Raji (cell line): Measurements from ENCODE around the gene RUNX1.

ENCODE experiments used
- POLR2A ChIP-seq: IDR thresholded peaks from 2 replicates; pipeline ENCODE4 v1.6.1; 2011; ENCODE audit warnings: low read depth, low read length, control low read depth; ENCODE audit not compliant: insufficient read depth

Gene RUNX1

DNA sequence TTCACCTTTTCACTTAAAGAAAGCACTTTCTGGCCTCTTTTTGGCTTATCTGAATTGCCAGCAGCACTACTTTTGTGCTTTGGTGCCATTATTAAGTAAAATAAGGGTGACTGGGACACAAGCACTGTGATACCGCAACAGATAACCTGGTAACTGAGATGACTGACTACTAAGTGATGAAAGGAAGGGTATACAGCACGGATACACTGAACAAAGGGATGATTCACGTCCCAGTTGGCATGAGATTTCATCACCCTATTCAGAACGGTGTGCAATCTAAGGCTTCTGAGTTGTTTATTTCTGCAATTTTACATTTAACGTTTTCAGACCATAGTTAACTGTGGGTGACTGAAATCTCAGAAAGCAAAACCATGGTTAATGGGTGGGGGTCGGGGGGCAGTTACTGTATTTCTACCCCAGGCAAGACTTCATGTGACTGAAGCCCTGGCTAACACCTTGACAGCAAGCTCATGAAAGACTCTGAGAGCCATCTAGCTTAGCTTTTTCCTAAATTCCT lies 277.5 kb downstream of the RUNX1 start:
- TF ChIP-seq POLR2A: no peak

DNA sequence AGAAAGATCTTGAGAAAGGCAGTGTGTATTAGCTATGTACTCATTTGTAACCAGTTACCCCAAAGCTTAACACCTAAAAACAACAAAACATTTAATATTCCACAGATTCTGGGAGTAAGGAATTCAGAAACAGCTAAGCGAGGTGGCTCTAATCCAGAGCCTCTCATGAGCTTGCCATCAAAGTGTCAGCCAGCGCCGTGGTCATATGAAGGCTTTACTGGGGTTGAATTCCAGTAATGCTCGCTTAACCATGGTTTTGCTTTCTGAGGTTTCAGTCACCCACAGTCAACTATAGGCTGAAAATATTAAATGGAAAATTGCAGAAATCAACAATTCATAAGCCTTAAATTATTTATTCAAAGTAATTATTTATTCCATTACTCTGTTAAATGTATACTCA lies 278.5 kb downstream of the RUNX1 start:
- TF ChIP-seq POLR2A: no peak

DNA sequence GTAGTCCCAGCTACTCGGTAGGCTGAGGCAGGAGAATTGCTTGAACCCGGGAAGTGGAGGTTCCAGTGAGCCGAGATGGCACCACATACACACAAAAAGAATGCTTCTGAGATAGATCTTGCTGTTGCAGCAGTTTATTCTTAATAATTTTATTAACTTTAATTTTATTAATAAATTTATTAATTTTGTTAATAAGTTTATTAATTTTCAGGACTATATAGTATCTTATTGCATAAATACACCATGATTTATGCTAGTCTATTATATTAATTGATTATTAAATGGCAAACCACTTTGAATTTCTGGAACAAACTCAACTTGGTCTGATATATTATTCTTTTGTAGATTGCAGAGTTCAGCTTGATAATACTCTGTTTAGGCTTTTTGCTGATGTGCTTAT lies 280.8 kb downstream of the RUNX1 start:
- TF ChIP-seq POLR2A: no peak

DNA sequence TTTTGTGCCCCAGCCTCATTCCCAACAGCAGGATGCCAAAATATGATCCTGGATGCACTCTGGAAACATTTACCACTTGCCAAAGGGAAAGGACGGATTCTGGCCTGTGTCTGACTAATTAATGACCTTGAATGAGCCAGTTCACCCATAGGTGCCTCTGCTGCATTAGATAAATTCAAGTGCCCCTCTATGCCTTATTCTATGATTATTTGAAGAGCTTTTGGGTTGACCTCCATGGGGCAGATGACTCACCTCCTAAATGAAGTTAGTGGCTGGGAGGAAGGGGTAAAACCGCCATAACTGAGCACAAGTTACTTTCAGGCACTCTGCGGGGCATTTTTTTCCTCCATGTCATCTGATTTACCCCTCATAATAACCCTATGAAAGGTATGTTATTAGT lies 282.2 kb downstream of the RUNX1 start:
- TF ChIP-seq POLR2A: no peak

DNA sequence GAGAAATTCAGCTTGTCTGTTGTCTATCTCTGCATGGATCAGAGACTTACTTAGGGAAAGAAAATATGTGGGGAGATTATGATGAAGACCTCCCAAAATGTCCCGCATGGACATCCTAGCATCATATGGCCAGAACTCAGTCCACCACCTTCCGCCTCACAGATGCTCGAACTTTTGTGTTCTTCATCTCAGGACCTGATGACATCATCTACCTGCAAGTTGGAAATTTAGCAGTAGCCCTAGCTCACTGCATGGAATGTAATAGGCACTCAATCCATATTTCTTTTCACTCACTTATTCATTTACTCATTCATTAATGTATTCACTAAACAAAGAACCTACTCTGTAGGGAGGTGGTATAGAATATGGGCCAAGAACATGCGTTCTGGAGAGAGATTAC lies 283.5 kb downstream of the RUNX1 start:
- TF ChIP-seq POLR2A: no peak

DNA sequence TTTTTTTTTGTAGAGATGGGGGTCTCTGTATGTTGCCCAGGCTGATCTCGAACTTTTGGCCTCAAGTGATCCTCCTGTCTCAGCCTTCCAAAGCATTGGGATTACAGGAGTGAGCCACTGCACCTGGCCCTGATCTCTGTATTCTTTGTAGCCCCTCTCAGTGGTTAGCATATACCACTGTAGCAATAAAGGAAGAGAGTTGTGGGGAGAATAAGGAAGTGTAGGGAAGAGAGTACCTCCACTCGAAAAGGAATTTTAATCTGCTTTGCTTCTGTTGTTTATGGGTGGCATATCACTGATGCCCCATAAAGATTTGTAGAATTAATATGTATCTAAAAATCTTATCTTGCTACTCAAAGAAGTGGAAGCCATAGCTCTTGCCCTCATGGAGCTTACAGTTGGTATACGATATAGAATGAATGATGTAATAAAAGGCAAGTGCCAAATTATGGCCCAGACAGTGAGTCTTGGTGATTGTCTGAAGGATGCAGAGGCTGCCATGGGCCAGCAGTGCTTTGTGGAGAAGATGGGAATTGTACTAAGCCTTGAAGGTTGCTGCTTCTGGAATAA lies 284.3 kb downstream of the RUNX1 start:
- TF ChIP-seq POLR2A: no peak

DNA sequence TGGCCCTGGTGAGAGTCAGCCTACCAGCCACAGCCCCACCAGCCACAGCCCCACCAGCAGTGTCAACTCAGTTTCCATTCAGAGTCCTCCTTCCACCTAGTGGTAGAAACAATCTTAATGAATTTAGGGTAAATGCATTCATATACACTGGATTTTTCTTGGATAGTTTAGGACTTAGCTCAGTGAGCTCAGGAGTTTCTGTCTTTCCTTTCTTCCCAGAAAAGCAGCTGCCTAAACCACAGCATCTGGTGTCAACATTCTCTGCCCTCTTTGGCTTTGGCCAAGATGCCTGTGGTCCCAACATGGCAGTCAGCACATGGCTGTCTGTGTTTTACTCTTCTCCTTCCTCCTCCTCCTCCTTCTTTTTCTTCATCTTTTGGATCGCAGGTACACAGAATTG lies 286.3 kb downstream of the RUNX1 start:
- no peak for TF ChIP-seq POLR2A

DNA sequence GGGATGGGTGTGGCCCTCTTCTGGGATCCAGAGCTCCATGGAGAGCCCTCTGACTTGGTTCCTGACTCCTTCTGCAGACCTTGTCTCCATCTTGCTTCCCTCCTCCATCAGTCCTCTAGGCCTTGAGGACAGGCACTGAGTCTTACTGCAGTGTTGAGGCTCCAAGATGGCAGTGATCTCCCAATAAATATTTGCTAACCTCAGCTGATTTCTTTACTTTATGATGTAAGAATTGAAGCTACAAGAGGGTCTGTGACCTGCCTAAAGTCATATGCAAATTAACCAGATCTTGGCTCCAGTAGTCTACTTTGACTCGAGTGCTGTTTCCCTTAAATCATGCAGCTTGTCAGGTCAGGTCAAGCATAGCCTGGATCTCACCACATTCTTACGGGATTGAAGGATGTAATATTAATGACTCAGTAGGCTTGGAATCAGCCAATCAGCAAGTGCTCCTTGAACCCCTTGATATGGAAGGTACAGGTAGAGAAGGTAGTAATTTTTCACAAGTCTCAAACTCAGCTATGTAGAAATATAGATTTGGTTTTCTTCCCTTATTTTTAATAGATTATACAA lies 287.3 kb downstream of the RUNX1 start:
- no peak for TF ChIP-seq POLR2A

DNA sequence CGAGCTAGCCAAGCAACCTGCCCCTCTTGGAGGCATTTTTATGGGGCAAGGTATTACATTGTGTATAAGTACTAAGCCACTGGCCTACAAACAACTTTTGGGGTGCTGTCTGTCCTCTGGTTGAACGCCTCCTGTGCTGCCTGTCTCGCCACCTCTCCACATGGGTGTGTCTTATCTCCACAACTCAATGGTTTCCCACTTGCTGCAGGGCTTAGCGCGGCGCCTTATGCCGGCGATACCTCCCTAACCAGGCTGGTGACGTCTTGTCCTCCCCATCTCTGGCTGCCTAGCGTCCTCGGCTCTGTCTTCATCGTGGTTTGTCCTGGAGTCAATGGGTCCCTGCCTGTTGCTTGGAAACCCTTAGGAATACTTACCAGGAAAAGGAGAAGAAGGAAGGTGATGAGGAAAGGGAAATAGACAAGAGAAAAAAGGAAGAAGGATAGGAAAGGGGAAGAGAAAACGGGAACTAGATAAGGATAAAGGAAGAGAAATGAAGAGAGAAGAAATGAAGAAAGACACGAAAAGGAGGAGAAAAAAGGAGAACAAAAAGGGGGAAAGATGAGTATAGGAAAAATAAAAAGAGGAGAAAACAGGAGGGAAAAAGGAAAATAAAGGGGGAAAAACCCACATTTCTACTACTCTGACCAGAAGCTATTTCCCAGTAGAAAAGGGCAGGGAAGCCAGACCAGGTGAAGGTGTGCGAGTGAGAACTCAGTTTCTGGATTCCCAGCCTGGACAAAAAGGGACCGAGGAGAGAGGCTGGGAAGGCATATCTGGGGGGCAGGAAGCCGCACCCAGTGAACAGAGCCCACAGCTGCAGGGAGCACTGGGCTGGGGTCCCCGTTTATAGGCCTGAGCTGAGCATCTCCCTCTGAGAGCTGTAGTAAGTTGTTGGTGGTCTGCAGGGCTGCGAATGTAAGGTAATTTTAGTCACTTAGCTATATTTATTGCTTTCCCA lies 294.1 kb downstream of the RUNX1 start:
- no peak for TF ChIP-seq POLR2A

DNA sequence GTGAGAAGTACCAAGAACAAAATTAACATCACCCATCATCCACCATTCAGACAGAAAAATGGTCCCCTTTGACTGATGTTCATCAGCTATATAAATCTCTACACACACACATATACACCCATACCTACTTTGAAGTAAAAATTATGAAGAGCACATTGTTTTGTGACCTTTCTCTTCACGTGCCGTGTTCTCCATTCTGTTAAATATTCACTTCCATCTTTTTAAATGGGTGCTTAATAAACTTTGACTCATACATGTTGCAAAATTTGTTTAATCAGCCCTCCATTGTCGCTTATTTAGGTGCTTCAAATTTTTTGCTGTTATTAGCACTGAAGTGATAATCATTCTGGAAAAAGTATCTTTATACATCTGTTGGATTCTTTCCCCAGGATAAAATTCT lies 300.2 kb downstream of the RUNX1 start:
- no peak for TF ChIP-seq POLR2A

DNA sequence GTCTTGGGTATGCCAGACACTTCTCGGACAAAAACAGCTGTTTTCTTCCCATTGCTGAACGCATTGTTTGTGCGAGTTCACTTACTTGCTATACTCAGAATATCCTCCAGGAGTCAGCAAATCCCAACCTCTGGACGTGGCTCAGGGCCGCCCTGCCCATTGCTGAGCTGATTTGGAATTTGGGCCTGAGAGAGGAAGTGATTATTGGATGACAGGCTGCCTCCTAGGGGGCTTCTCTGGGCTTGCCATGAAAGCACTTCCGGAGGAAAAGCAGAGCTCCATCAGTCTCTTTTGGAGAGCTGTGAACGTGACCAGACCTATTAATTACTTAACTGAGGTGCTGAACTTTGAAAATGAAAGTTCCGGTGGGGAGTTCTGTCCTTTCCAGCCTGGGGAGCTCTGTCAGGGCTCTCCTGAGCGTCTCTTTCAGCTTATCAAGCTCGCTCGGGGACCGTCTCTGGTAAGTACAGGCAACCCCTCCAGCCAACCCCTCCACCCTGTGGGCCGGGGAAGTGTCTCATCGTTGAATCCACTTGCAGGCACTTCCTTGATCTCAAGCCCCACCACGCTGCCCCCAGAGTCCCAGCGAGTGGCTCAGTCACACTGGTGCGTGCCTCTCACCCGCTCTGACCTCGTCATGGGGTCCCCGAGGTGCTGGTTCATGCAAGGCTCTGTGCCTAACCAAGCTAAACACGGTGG lies 303.4 kb downstream of the RUNX1 start:
- TF ChIP-seq POLR2A: no peak

DNA sequence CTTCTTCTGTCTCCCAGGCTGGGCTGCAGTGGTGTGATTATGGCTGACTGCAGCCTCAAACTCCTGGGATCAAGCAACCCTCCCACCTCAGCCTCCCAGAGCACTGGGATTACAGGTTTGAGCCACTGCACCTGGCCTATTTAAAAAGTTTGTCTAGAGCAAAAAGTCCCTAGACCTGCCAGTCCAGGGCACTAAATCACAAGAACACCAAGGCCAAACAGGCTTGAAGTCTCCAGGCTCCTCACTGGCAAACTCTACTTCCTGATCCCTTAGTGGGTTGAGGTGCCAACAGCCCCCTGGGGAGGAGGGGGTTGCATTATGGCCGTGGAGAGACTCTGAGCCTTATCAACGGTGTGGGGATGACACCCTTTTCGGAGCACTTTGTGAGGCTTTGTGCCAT lies 304.3 kb downstream of the RUNX1 start:
- TF ChIP-seq POLR2A: no peak

DNA sequence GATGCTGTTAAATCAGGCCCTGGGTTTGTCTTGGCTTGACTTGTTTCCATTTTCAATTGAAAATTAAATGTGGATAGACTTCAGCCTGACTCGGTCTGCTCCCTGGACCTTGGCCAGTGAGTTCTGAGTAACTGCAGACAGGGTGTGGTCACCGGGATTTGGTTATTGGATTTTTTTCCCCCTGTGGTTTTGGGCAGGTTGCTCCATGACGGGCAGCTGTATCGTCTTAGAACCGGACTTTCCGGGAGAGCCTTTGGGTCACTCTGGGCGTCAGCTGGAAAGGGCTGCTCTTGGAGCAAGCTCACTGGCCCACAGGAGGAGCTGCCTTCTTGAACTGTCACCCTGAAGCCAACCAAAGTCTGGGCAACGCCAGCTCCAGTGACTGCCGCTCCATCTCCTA lies 305.3 kb downstream of the RUNX1 start:
- no peak for TF ChIP-seq POLR2A

DNA sequence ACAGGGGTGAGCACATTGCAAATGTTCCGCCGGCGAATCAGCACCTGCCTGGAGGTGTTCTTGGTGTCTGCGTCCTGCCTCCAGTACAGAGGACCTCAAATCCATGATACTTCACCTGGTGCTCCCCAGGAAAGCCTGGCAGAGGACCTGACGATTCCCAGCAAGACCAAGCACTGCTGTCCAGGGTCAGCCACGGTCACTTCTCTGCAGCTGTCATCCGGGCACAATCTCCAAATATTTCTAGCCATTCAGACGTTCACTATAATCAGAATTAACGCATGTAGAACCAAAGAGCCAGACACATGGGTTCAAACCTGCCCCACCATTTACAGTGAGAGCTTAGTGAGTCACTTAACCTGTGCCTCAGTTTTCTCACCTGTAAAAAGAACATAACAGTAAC lies 305.8 kb downstream of the RUNX1 start:
- no peak for TF ChIP-seq POLR2A

DNA sequence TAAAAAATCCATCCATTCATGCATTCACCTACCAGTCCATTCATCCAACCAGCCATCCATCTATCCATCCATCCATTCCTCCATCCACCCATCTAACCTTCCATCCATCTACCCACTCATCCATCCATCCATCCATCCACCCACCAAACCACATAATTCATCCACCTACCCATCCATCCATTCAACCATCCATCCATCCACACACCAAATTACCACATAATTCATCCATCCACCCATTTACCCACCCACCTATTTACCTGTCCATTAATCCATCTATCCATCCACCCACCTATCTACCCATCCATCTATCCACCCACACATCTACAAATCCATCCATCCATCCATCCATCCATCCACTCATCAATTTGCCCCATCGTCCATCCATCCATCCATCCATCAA lies 308.9 kb downstream of the RUNX1 start:
- no peak for TF ChIP-seq POLR2A
